Endothelial cell of umbilical vein (primary cell): ENCODE results near the gene CD74. TPM values are rescaled to one million over a fixed set of nuclear protein-coding genes. Genes with fewer than 3 reads are reported as not detected.

Source experiments
- BruUV-seq: library from RNA; stranded (reverse); fragments of 400-500 nt; replicated peaks from 2 replicates; lab custom pipeline; 2021; lab: Mats Ljungman, UMichigan
- CTCF ChIA-PET: fragments of 300-600, 350-600 bp; sonication (Branson Sonifier 250); formaldehyde crosslinking; loops from one replicate; lab custom pipeline; 2021; ENCODE audit warnings: antibody characterized with exemption, inconsistent platforms; lab: Charles Lee
- POLR2A ChIA-PET: fragments of 300-600, 350-600 bp; sonication (Branson Sonifier 250); formaldehyde crosslinking; loops from one replicate; lab custom pipeline; 2021; ENCODE audit warnings: antibody characterized with exemption, inconsistent platforms; lab: Charles Lee
- DNase-seq: peaks from one replicate; pipeline ENCODE4 v3.0.0-alpha.2; 2011; ENCODE audit warnings: low read depth, low spot score
- FAIRE-seq: peaks from 2 replicates; lab custom pipeline; 2011; peaks lifted over from hg19 to GRCh38; lab: Jason Lieb, UNC
- H2AFZ ChIP-seq: 2 replicates; pipeline ENCODE4 v1.6.0; 2012; ENCODE audit warnings: low read depth, low read length, control low read depth, inconsistent platforms
- H3K27ac ChIP-seq: 2 replicates; pipeline ENCODE4 v1.5.1; 2011; ENCODE audit warnings: low read depth, mild to moderate bottlenecking, control low read depth, low read length, moderate library complexity; ENCODE audit not compliant: insufficient read depth
- H3K27me3 ChIP-seq, 2 experiments: 2 replicates each; pipeline versions ENCODE4 v1.6.0 to v1.6.1; 2011; ENCODE audit warnings: low read length in 2 of 2, mixed read lengths in 1 of 2; ENCODE audit not compliant: control insufficient read depth in 2 of 2, insufficient read depth in 2 of 2
- H3K36me3 ChIP-seq, 2 experiments: 2 replicates in 1 of 2; 3 replicates in 1 of 2; pipeline ENCODE4 v1.5.1; 2011; ENCODE audit warnings: low read length in 2 of 2, mild to moderate bottlenecking in 1 of 2, moderate library complexity in 1 of 2; ENCODE audit not compliant: control insufficient read depth in 2 of 2, insufficient read depth in 2 of 2; ENCODE audit errors: extremely low read depth in 1 of 2
- H3K4me1 ChIP-seq: 3 replicates; pipeline ENCODE4 v1.5.1; 2011; ENCODE audit warnings: mild to moderate bottlenecking, low read length; ENCODE audit not compliant: control insufficient read depth, insufficient read depth; ENCODE audit errors: extremely low read depth
- H3K4me2 ChIP-seq: 2 replicates; pipeline ENCODE4 v1.6.1; 2011; ENCODE audit warnings: low read length, control low read depth, mixed read lengths; ENCODE audit not compliant: insufficient read depth
- H3K4me3 ChIP-seq, 3 experiments: fragments of 200-600 bp in 1 of 3; sonication (generic), shearing (Covaris generic) in 1 of 3; replicated peaks in 1 of 3; 2 replicates each; pipeline ENCODE4 v1.5.1; 2011 to 2016; ENCODE audit warnings: control low read depth in 3 of 3, low read length in 3 of 3, mild to moderate bottlenecking in 2 of 3, inconsistent platforms in 1 of 3, low read depth in 1 of 3, moderate library complexity in 1 of 3; ENCODE audit not compliant: insufficient read depth in 1 of 3
- H3K79me2 ChIP-seq: 2 replicates; pipeline ENCODE4 v1.6.0; 2012; ENCODE audit warnings: low read length, inconsistent platforms; ENCODE audit not compliant: control insufficient read depth, insufficient read depth
- H3K9ac ChIP-seq: replicated peaks from 2 replicates; pipeline ENCODE3; 2011; ENCODE audit warnings: low read length, control low read depth; ENCODE audit not compliant: insufficient read depth; ENCODE audit errors: extremely low read depth
- H3K9me1 ChIP-seq: replicated peaks from 3 replicates; pipeline ENCODE4 v1.6.0; 2011; ENCODE audit warnings: mild to moderate bottlenecking, low read length; ENCODE audit not compliant: control insufficient read depth, insufficient read depth; ENCODE audit errors: extremely low read depth
- H3K9me3 ChIP-seq: replicated peaks from 2 replicates; pipeline ENCODE4 v1.5.1; 2012; ENCODE audit warnings: low read length, inconsistent platforms; ENCODE audit not compliant: control insufficient read depth, insufficient read depth
- H4K20me1 ChIP-seq: replicated peaks from 2 replicates; pipeline ENCODE3; 2011; ENCODE audit warnings: mild to moderate bottlenecking, low read length; ENCODE audit not compliant: control insufficient read depth, insufficient read depth; ENCODE audit errors: extremely low read depth
- CTCF ChIP-seq, 2 donors: IDR thresholded peaks; 1 replicate in 1 of 2; 2 replicates in 1 of 2; pipeline ENCODE4 v1.5.1; 2011; ENCODE audit warnings: low read length in 2 of 2, mild to moderate bottlenecking in 2 of 2, moderate library complexity in 2 of 2, control low read depth in 1 of 2, inconsistent platforms in 1 of 2, low read depth in 1 of 2; ENCODE audit not compliant: insufficient read depth in 1 of 2; ENCODE audit errors: extremely low read depth in 1 of 2
- EZH2 ChIP-seq: IDR thresholded peaks from 2 replicates; pipeline ENCODE4 v1.6.1; 2012; ENCODE audit warnings: borderline replicate concordance, low read depth, mild to moderate bottlenecking, moderate library complexity, low read length, inconsistent platforms; ENCODE audit not compliant: severe bottlenecking
- FOS ChIP-seq: IDR thresholded peaks from 2 replicates; pipeline ENCODE4 v1.6.1; 2011; ENCODE audit warnings: mild to moderate bottlenecking, low read length, moderate library complexity, borderline replicate concordance; ENCODE audit not compliant: insufficient read depth
- GATA2 ChIP-seq: IDR thresholded peaks from 2 replicates; pipeline ENCODE4 v1.7.0; 2011; ENCODE audit warnings: low read depth, mild to moderate bottlenecking, moderate library complexity, mixed read lengths, low read length; ENCODE audit not compliant: insufficient read length, insufficient read depth
- JUN ChIP-seq: IDR thresholded peaks from 2 replicates; pipeline ENCODE4 v1.6.1; 2011; ENCODE audit warnings: borderline replicate concordance, low read depth; ENCODE audit not compliant: insufficient read length, insufficient read depth
- MYC ChIP-seq: IDR thresholded peaks from one replicate; pipeline ENCODE4 v1.6.1; 2011; ENCODE audit warnings: mild to moderate bottlenecking, low read depth, low read length
- POLR2A ChIP-seq: IDR thresholded peaks from 2 replicates; pipeline ENCODE4 v1.6.1; 2012; ENCODE audit warnings: low read depth, mild to moderate bottlenecking, control low read depth, low read length
- POLR2AphosphoS5 ChIP-seq: IDR thresholded peaks from 2 replicates; pipeline ENCODE4 v1.6.1; 2012; ENCODE audit warnings: low read depth, mild to moderate bottlenecking, control low read depth, low read length, moderate library complexity; ENCODE audit not compliant: insufficient read depth
- dilution Hi-C: fragments of 300-500 bp; cut with MboI; formaldehyde crosslinking; loops from one replicate; pipeline ENCODE4 v1.15.0; 2019; ENCODE audit warnings: low sequenced_read_pairs; ENCODE audit not compliant: extremely low pct_ligation_motif_present
- intact Hi-C: fragments of 100-400 bp; cut with micrococcal nuclease; formaldehyde crosslinking; loops from one replicate; pipeline ENCODE4 v1.10.0; 2022
- polyA plus RNA-seq, 4 experiments: library from polyadenylated mRNA; depleted of rRNA in 3 of 4; stranded (reverse) in 3 of 4; unstranded in 1 of 4; fragments of >200 nt; gene quantifications; 2 replicates each; pipeline versions ENCODE4 v1.2.1 to v1.2.3, GENCODE V29; 2011 to 2012; ENCODE audit warnings: missing spikeins in 1 of 4
- total RNA-seq: library from RNA; stranded (reverse); gene quantifications from 2 replicates; pipeline ENCODE4 v1.2.3, GENCODE V29; 2021
- TF ChIP-seq, protein P1 (sequence below): IDR thresholded peaks from 2 replicates; pipeline ENCODE4 v1.6.1; 2011; ENCODE audit not compliant: insufficient read depth, insufficient read length

The CD74 gene
- total and polyA plus RNA-seq, 2 donors (not counting 3 experiments of a cell fraction or from before 2014, with no cell fraction given), result 0.62 to 1.3 TPM

DNA sequence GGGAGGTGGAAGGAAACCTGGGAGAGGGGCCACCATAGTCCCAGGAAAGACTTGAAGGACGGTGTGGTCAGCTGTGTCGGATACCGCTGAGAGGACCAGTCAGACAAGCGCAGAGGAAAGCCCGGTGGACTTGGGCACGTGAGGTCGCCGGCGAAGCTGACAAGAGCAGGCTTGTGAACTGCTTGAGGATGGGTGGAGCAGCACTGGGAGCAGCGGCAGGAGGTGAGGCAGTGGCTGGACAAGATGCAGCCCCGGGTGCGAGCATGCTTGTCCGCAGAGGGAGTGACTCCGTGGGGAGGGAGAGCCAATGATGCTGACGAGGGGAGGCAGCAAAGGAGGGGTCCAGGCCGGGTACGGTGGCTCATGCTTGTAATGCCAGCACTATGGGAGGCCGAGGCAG lies 18.3 kb upstream of the CD74 start:
- no peak overlapping the region for H2AFZ ChIP-seq
- POLR2A ChIA-PET, result no interaction called here
- dilution Hi-C loops (no loop called here), intact Hi-C loops (no loop called here)
- H3K9me1 ChIP-seq, result no peaks in the 10 kb centered on the region
- no peaks in the 10 kb centered on the region for H3K9me3 ChIP-seq
- H3K36me3 ChIP-seq, result no peaks in the 10 kb centered on the region
- DNase-seq (no peak), FAIRE-seq (no peak)
- no peak overlapping the region for H3K9ac ChIP-seq
- H4K20me1 ChIP-seq, result no peaks in the 10 kb centered on the region
- BruUV-seq, result no TSS peak
- H3K4me3 ChIP-seq, result no peak overlapping the region
- H3K27ac ChIP-seq, result no peak overlapping the region
- CTCF ChIA-PET, result no interaction called here
- TF ChIP-seq MYC, result no peak
- no peak for TF ChIP-seq POLR2AphosphoS5
- TF ChIP-seq FOS, result no peak
- no peak for TF ChIP-seq JUN
- no peak for TF ChIP-seq CTCF (IDR thresholded peaks at IDR 0.05; ENCODE audit: extremely low read depth in 1 of 2, insufficient read depth in 1 of 2, low read depth in 1 of 2, low read length in 2 of 2)
- TF ChIP-seq, protein P1, sequence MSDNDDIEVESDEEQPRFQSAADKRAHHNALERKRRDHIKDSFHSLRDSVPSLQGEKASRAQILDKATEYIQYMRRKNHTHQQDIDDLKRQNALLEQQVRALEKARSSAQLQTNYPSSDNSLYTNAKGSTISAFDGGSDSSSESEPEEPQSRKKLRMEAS, result no peak
- TF ChIP-seq EZH2, result no peak
- no peak for TF ChIP-seq GATA2
- TF ChIP-seq POLR2A, result no peak
- H3K4me1 ChIP-seq, result no peaks in the 10 kb centered on the region
- no peaks in the 10 kb centered on the region for H3K79me2 ChIP-seq
- H3K4me2 ChIP-seq, result no peak overlapping the region
- no peaks in the 10 kb centered on the region for H3K27me3 ChIP-seq
